HG02759 (cell line): Measurements from ENCODE around the gene KIAA0232.

Experiments used
- ATAC-seq: cut with Tn5 transposase; IDR thresholded peaks from one replicate; pipeline ENCODE4 v1.9.1; 2021; ENCODE audit warnings: mild to moderate bottlenecking, moderate library complexity; ENCODE audit not compliant: unreplicated experiment

Gene KIAA0232

DNA sequence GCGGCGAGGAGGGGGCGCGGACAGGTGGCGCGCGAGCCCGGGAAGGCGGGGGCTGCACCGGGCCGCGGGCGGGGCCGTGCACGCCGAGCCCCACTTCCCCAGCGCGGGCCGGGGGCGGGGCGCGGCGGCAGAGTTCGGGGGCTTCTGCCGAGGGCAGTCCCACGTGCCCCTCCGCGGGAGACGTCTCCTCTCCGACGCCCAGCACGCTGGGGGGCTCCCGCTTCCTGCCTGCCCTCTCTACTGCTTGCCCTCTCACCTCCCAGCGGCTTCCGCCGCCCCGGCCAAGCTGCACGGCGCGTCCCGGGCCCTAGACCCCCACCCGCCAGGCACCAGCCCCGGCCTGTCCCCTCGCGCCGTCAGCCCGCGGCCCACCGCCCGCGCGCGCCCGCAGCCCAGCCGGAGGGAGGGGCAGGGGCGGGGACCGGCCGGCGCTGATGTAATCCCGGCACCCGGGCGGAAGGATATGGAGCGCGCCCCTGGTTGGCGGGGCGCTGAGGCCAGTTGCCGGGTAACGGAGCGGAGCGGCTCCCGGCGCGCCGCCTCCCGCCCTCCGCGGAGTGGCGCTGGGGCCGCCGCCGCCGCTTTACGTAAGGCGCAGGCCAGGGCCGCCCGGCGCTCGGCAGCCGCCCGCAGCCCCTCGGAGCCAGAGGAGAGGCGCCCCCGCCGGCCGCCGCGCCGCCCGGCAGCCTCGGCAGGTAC lies at the start of gene KIAA0232:
TSS of gene KIAA0232 (plus strand) at position 581 of the 699 bp plus-strand sequence. CDS start 41,727 bp downstream, outside the sequence.
- peak; percentile 77 for ATAC-seq

GRCh38 chr4:6733358-6734164 lies 49.0 kb upstream of the KIAA0232 start:
- no peak for ATAC-seq

DNA sequence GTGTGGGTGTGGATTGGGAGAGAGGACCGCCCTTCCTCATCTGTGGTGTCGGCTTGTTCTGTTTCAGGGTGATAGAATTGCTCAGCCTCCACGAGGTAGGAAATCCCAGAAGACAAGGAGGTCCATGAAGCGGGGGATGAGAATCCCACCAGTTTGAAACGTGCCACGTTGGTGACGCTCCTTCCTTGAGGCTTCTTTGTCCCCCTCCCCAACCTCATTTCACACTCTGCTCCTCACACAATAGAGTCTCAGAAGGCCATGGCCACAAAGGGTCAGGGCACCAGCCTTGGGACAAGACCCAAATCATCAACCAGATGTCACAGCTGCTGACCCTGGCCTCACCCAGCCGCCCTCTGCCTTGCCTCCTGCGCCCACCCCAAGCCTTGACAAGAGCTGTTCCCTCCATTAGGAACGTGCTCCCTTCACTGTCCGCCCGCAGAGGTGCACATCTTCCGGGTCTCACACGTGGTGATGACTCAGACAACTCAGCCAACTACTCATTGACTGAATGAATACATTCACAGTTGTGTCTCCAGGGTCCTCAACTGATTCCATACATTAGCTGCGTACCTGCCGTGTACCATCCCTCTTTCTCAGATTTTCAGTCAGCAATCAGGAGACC lies 48.3 kb upstream of the KIAA0232 start:
- no peak for ATAC-seq

GRCh38 chr4:6739920-6740319 lies 42.6 kb upstream of the KIAA0232 start:
- no peak for ATAC-seq

DNA sequence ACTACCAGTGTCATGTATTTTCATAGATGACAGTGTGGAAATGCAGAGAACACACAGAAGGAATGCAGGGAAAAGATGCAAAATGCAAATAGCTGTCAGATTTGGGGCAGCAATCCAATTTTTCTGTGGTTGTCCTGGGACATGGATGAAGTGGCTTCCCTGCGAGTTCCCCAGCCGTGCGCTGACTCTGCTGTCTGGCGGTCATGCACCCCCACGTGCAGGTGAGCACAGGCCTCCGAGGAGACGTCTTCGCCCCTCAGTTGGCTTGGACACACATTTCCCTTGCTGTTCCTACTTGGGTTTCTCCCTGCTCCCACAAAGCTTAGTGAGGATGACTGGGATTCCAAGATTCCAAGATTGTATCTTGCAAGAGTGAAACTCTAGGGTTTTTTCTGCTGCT lies 42.2 kb upstream of the KIAA0232 start:
- ATAC-seq, result no peak

GRCh38 chr4:6742507-6742906 lies 40.0 kb upstream of the KIAA0232 start:
- ATAC-seq, result no peak

DNA sequence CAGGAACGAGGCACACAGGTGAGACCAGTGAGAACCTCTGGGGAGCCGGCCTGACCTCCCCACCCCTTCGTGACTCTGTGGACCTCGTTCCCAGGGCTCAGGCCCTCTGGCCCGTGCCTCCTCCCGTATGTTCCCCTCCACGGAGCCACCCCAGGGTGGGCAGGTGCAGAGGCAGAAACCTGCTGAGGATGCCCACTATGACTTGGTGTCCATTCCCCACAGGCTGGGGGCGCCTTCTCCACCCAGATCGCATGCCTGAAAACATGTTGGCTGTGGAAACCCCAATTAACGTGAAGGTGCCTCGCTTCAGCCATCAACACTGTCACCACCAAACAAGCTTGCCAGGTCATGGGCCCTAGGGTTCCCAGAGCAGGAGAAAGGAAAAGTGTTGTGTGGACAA lies 39.5 kb upstream of the KIAA0232 start:
- no peak for ATAC-seq

DNA sequence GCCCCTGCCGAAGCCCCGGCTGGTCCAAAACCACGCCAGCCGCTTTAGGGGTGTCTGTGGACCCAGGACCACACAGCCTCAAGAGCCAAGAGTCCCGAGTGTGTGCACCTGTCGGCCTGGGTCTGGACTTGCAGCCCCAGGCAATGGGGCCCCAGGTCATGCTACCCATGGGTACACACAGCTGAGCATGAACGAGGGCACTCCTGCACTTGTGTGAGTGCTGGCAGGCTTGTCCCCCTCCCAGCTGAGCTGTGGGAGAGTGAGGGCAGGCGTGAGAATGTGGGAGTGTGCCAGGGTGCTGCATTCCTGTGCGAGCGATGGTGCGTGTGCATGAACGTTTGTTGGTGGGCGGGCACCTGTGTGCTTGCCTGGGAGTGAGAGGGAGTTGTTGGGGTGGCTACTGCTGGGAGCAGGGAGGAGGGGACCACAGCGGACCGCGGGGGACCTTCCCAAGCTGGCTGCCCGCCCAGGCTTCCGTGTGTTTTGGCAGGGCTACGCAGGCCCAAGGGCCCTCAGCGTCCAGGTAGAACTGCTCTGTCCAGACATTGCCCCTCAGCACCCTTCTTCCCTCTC lies 35.7 kb upstream of the KIAA0232 start:
- ATAC-seq, result no peak

GRCh38 chr4:6747294-6748051 lies 35.1 kb upstream of the KIAA0232 start:
- ATAC-seq, result no peak

- no peak for ATAC-seq
These were observed 34.2 kb upstream of the KIAA0232 start for GRCh38 chr4:6748286-6748685.

DNA sequence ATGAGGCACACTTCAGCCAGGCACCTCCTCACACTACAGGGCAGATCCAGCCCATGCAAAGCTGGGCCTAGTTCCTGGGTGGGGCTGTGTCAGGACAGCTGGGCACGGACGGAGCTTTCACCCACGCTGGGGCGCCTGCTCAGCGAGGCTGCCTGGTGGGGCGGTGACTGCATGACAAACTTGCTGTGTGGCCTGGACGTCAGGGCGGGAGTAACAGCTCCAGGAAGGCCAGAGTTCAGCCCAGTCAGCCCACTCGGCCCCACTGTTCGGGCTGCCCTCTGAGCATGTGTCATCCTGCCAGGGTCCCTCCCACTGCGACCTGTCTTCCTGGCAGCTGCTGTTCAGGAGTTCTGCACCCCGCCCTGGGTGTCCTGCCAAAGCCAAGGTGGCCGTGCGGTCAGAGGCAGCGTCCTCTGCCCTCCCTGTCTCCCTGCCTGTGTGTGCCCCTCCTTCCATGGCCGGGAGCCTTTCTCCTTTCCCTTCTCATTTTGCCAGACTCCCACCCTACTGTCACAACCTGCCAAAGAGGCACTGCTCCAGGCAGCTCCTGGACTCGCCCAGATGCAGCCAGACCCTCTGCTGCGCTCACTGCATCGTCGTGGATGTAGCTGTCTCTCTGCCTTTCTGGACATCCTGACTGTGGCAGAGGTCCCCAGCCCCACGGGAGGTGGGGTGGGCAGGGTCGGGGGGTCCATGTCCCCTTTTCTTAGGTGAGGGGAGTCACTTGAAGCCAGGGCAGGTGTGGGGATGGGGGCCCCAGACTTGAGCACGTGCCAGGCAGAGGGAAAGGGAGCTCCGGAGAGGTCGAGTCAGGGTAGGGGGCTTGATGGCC lies 33.0 kb upstream of the KIAA0232 start:
- ATAC-seq, result no peak

DNA sequence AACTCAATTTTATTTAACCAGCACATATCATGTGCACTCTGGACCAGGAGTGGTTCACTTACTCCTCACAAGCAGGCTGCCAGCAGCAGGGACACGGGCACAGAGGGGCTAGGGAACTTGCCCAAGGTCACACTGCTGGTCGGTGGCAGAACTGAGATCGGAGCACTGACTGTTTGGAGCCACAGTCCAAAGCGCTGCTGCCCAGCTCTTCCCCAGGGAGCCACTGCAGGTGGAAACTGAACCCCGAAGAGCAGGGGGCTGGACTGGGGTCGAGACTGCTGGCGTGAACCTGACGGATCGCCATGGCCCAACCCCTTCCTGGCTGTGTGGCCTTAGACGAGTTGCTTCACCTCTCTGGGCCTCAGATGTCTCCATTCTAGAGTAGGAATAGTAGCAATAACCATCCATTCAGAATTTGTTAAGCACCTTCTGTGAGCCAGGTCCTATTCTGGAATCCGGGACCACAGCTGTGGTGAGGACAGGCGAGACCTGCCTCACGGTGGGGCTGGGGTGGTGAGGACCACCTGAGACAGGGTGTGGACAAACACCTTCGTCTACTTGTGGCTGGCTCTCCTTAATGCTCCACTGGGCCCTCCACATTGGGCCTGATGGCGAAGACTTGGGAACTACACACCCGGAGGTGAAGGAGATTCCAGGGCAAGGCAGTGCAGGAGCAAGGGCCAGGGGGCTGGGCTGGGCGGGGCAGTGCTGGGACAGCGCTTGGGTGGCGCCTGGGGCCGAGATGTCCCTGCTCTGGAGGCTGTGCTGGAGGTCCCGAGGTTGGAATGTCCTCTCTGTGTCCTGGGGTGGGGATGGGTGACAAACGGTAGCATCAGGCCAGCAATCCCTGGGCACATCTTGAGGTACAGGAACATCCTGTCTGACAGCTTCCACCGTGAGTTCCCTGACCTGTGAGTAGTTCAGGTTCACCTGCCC lies 32.0 kb upstream of the KIAA0232 start:
- no peak for ATAC-seq

GRCh38 chr4:6751611-6752485 lies 30.7 kb upstream of the KIAA0232 start:
- no peak for ATAC-seq

GRCh38 chr4:6752486-6752829 lies 30.1 kb upstream of the KIAA0232 start:
- no peak for ATAC-seq

DNA sequence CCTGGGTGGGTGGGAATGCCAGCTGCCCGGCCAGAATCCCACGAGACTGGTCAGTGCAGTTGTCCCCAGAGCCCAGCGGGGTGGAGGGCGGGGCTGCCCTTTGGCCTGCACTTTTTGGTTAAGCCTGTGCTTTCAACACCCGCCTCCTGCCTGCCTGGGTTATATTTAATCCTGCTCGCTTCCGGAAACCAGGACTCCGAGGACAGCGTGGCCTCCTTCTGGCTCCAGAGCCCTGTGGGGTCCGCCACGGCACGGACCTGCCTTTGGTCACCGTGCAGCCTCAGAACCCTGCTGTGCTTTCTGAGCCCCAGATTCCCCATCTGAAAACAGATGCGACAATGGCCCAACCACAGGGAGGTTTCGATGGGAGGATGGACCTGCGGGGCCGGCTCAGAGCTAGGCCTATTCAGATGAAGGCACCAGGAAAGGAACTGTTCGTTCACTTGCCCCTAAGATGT lies 29.4 kb upstream of the KIAA0232 start:
- ATAC-seq, result no peak

DNA sequence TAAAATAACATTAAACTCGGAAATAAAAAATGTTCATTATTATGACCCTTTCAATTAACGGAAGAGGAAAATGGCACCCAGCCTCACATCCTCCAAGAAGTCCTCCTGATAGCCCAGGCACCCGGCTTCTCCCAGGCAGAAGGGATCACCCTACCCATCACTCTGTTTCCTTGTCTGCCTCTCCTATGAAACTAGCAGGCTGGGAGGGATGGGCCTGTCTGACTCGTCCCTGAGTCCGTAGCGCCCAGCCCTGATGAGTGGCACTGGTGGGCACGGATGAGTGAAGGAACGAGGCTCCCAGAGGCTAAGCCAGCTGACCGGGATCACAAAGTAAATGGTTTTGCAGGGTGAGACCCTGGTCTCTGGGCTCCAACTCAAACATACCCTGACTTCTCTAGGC lies 28.6 kb upstream of the KIAA0232 start:
- no peak for ATAC-seq

- no peak for ATAC-seq
These were observed 27.9 kb upstream of the KIAA0232 start for GRCh38 chr4:6754481-6755087.
